HFFc6 (cell line): Measurements from ENCODE around the gene AMACR. TPM values are rescaled to one million over a fixed set of nuclear protein-coding genes. Genes with fewer than 3 reads are reported as not detected.
"Not testable (repeated sequence)": the region's sequence is repeated elsewhere in the genome, so short reads cannot be mapped to it uniquely, and the experiment has no call there.

ENCODE experiments used
- DNase-seq: peaks from one replicate; pipeline ENCODE4 v3.0.0-alpha.2; 2018
- H3K27ac Mint-ChIP-seq: 2 replicates; pipeline ENCODE4 v1.8.0; 2020; ENCODE audit warnings: mild to moderate bottlenecking, mixed read lengths
- H3K27me3 Mint-ChIP-seq: 2 replicates; pipeline ENCODE4 v1.8.0; 2021; ENCODE audit warnings: mild to moderate bottlenecking, moderate library complexity, mixed read lengths; ENCODE audit not compliant: insufficient read depth
- H3K36me3 Mint-ChIP-seq: 2 replicates; pipeline ENCODE4 v1.8.0; 2021; ENCODE audit warnings: low read depth, mixed read lengths
- H3K4me1 Mint-ChIP-seq: 2 replicates; pipeline ENCODE4 v1.8.0; 2020; ENCODE audit warnings: low read depth, mixed read lengths
- H3K4me3 Mint-ChIP-seq: 2 replicates; pipeline ENCODE4 v1.8.0; 2020; ENCODE audit warnings: mild to moderate bottlenecking, moderate library complexity, mixed read lengths
- H3K9me3 Mint-ChIP-seq: 2 replicates; pipeline ENCODE4 v1.8.0; 2020; ENCODE audit warnings: mild to moderate bottlenecking, mixed read lengths
- total RNA-seq, 6 experiments: library from RNA; stranded (reverse); fragmentation: NEBNext Ultra II Directional; extraction: Animal tissue kit (Norgen Biotek cat#: 25700); gene quantifications; 2 replicates in 1 of 6; 3 replicates in 5 of 6; pipeline ENCODE4 v1.2.3, GENCODE V29; 2021
- TF ChIP-seq, protein P1 (sequence below): fragments of 200-600 bp; sonication (generic); IDR thresholded peaks from 2 replicates; pipeline ENCODE4 v1.5.0; 2021; ENCODE audit warnings: antibody characterized with exemption, mild to moderate bottlenecking

AMACR gene
- total RNA-seq, 6 experiments from 2014 or later: 8.1 to 16.8 (median 8.9) TPM

DNA sequence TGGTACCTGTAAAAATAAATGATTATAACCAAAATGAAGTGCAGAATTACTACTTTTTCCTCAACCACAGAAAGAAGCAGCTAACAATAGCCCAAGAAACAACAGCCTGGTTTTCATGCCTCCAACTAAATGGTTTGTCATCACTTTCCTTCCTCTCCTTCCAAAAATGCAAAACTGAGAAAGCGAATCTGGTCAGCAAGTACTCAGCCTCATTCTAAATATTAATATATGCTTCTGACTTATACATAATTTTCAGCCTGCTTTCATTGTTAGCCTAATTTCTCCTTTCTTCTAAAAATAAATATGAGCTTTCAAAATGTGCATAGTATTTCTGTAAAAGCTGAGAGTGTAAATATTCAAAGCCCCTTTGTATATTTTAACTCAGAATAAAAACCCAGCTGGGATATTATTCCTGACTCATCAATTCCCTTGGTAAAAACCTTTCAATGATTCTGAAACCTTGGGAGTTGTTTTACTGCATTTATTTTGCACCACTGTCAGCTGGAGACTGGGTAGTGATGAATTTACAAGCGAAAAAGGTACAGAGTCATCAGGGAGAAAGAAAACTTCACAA is 50.2 kb downstream of the AMACR start:
- Mint-ChIP-seq H3K36me3 (no peaks in the 10 kb centered on the region), H3K4me3 (no peak overlapping the region), H3K9me3 (peaks cover 4% of the 10 kb centered on the region; the same call in 1 of the 2 replicates), H3K27ac (no peak overlapping the region), H3K4me1 (no peaks in the 10 kb centered on the region), H3K27me3 (peaks cover 7% of the 10 kb centered on the region; the same call in 1 of the 2 replicates)
- DNase-seq: no peak
- TF ChIP-seq, protein P1, sequence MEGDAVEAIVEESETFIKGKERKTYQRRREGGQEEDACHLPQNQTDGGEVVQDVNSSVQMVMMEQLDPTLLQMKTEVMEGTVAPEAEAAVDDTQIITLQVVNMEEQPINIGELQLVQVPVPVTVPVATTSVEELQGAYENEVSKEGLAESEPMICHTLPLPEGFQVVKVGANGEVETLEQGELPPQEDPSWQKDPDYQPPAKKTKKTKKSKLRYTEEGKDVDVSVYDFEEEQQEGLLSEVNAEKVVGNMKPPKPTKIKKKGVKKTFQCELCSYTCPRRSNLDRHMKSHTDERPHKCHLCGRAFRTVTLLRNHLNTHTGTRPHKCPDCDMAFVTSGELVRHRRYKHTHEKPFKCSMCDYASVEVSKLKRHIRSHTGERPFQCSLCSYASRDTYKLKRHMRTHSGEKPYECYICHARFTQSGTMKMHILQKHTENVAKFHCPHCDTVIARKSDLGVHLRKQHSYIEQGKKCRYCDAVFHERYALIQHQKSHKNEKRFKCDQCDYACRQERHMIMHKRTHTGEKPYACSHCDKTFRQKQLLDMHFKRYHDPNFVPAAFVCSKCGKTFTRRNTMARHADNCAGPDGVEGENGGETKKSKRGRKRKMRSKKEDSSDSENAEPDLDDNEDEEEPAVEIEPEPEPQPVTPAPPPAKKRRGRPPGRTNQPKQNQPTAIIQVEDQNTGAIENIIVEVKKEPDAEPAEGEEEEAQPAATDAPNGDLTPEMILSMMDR: no peak

DNA sequence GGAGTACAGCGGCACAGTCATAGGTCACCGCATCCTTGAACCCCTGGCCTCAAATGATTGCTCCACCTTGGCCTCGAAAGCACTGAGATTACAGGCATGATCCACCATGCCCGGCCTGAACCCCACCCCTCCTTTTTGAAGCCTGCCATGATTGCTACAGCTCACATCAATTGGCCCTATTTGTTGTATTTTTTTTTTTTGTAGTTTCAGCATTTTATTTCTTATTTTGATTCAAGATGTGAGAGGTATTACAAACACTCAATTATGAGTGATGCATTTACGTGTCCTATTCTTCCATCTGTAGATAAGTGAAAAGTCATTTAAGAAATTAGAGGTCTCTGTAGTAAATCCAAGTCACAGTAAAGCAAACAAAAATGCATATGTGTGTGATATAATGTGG is 55.7 kb downstream of the AMACR start:
- not testable (repeated sequence) for H3K36me3 Mint-ChIP-seq, H3K4me1 Mint-ChIP-seq, H3K9me3 Mint-ChIP-seq, H3K27ac Mint-ChIP-seq, DNase-seq, H3K4me3 Mint-ChIP-seq
- peaks cover 14% of the 10 kb centered on the region for H3K27me3 Mint-ChIP-seq

DNA sequence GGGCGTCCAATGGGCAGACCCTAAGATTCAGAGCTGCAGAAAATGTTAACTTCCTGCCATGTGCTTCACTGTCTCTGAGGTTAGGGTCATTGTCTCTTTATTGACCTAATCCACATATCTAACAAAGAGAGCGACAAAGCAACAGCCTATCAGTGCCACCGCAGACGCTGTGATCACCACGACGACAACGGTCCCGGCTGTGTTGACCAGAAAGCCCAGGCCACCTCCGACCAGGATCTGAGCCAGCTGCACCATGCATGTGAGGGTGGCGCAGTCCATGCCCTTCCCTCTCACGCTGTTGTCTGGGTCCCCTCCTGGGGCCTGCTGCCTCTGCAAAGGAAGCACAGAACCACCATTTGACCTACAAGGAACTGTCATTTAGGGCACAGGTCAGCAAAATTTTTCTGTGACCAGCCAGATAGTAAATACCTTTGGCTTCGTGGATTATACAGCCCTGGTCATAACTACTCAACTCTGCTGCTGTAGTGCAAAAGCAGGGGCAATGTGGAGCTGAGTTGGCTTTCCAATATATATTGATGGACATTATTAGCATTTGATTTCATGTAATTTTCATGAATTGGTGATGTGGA is 63.2 kb downstream of the AMACR start:
- peaks cover 23% of the 10 kb centered on the region for H3K27me3 Mint-ChIP-seq
- TF ChIP-seq, protein P1: no peak
- DNase-seq: no peak
- H3K4me3 Mint-ChIP-seq: no peak overlapping the region
- H3K36me3 Mint-ChIP-seq: no peaks in the 10 kb centered on the region
- H3K4me1 Mint-ChIP-seq: peaks cover 23% of the 10 kb centered on the region
- H3K9me3 Mint-ChIP-seq: no peaks in the 10 kb centered on the region
- H3K27ac Mint-ChIP-seq: no peak overlapping the region

DNA sequence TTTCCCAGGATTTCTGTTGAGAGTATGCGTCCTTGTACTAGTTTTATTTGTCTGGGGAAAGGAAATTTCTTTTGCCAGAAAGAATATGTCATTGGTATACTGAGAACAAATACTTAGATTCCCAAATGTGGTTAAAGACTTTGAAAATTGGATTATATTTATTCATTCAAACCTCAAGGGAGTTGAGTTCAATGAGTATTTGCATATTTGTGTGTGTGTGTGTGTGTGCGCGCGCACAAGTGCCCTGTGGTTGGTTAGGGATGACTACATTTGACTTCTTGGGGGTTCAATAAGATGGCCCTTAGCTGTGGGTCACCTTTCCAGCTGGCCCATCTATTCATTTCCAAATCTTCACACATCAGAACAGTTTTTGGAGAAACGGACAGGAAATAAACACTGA is 66.8 kb downstream of the AMACR start:
- peaks cover 25% of the 10 kb centered on the region for H3K4me1 Mint-ChIP-seq

DNA sequence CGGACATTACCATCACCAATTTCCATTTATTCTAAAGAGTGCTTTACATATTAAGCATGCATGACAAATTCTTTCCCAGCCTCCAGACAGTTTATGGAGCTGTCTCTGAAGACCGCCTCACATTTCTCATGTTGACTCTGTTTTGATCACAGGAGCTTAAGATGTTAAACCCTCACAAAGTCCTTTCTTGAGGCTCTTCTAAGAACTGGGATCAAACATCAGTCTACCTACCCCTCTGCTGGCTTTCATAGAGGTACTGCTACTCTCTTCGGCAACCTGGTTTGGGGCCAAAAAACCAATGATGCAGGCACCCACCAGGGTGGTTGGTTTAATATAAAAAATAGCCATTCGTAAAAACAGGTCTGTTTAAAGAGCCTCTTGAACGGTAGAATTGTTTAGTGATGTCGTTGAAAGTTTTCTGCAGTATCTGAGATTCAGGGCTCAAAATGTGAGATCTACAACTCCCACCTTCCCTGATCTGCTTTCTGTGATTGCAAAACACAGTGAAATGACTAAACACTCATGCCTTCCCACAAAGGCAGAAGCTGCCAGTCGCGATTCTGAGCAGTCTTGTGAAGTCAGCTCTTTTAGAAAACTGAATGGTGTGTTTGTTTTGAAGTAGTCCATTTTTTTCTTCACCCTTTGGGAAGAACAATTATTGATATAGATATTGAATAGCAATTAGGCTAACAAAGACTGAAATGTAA is 68.1 kb downstream of the AMACR start:
- Mint-ChIP-seq H3K4me1 (peaks cover 36% of the 10 kb centered on the region), H3K27me3 (peaks cover 40% of the 10 kb centered on the region)

More for the DNA sequence above, 66.8 kb downstream of the AMACR start:
- peaks cover 38% of the 10 kb centered on the region for H3K27me3 Mint-ChIP-seq
- H3K9me3 Mint-ChIP-seq: no peaks in the 10 kb centered on the region
- TF ChIP-seq, protein P1: no peak
- no peak for DNase-seq
- H3K4me3 Mint-ChIP-seq: no peak overlapping the region
- no peak overlapping the region for H3K27ac Mint-ChIP-seq
- no peaks in the 10 kb centered on the region for H3K36me3 Mint-ChIP-seq

More for the DNA sequence above, 68.1 kb downstream of the AMACR start:
- Mint-ChIP-seq H3K9me3 (no peaks in the 10 kb centered on the region), H3K36me3 (no peaks in the 10 kb centered on the region), H3K27ac (no peak overlapping the region), H3K4me3 (no peak overlapping the region)
- TF ChIP-seq, protein P1: no peak
- peak; percentile 10 for DNase-seq
